HepG2 (cell line): ENCODE measurements around the gene SEC61A1. TPM values are rescaled to one million over a fixed set of nuclear protein-coding genes. Genes with fewer than 3 reads are reported as not detected.

Source experiments
- ATAC-seq: fragments of 200-7000 bp; cut with Tn5 transposase; 3 replicates; pipeline ENCODE4 v1.9.1; 2020; ENCODE audit warnings: mild to moderate bottlenecking, moderate library complexity
- BruUV-seq: library from RNA; stranded (reverse); fragments of 400-500 nt; replicated peaks from 2 replicates; lab custom pipeline; 2021; lab: Mats Ljungman, UMichigan
- CTCF ChIA-PET: fragments of 300-600 bp; formaldehyde crosslinking; extraction: SDS; loops from one replicate; lab custom pipeline; 2021; ENCODE audit warnings: low total read pairs, inconsistent platforms, low intra/inter-chr PET ratio; lab: Yijun Ruan, JAX
- POLR2A ChIA-PET: fragments of 350-600 bp; sonication (Branson Sonifier 250); formaldehyde crosslinking; loops from one replicate; lab custom pipeline; 2020; ENCODE audit warnings: antibody characterized with exemption, inconsistent platforms; lab: Yijun Ruan, JAX
- DNase-seq: peaks from one replicate; pipeline ENCODE4 v3.0.0-alpha.2; 2015; ENCODE audit warnings: low spot score
- FAIRE-seq: peaks from 3 replicates; lab custom pipeline; 2011; peaks lifted over from hg19 to GRCh38; lab: Jason Lieb, UNC
- H2AFZ ChIP-seq: one replicate; pipeline ENCODE4 v1.6.1; 2011; ENCODE audit warnings: low read length, inconsistent platforms
- H3K27ac ChIP-seq: fragments of 300-600 bp; 3 replicates; pipeline ENCODE4 v1.8.0; 2011; ENCODE audit warnings: mixed run types, mild to moderate bottlenecking, mixed read lengths, low read length, inconsistent platforms; ENCODE audit not compliant: insufficient read depth; ENCODE audit errors: extremely low read length
- H3K27me3 ChIP-seq, 2 experiments: fragments of 200-600 bp in 1 of 2; 2 replicates in 1 of 2; 3 replicates in 1 of 2; pipeline versions ENCODE4 v1.6.0 to v1.8.0; 2011; ENCODE audit warnings: low read length in 2 of 2, mild to moderate bottlenecking in 2 of 2, moderate library complexity in 2 of 2, inconsistent platforms in 1 of 2; ENCODE audit not compliant: insufficient read depth in 2 of 2, control insufficient read depth in 1 of 2
- H3K36me3 ChIP-seq, 2 experiments: fragments of 200-600 bp in 1 of 2; replicated peaks in 1 of 2; 2 replicates in 1 of 2; 3 replicates in 1 of 2; pipeline versions ENCODE4 v1.5.1 to v1.8.0; 2011; ENCODE audit warnings: low read length in 2 of 2, inconsistent platforms in 1 of 2; ENCODE audit not compliant: insufficient read depth in 2 of 2, control insufficient read depth in 1 of 2
- H3K4me1 ChIP-seq: 2 replicates; pipeline ENCODE4 v1.5.1; 2012; ENCODE audit warnings: low read length, inconsistent platforms; ENCODE audit not compliant: insufficient read depth
- H3K4me2 ChIP-seq: 2 replicates; pipeline ENCODE4 v1.6.0; 2011; ENCODE audit warnings: low read depth, low read length, inconsistent platforms
- H3K4me3 ChIP-seq, 3 experiments: fragments of 200-600 bp in 1 of 3; sonication (generic), shearing (Covaris generic) in 1 of 3; replicated peaks in 1 of 3; 2 replicates each; pipeline ENCODE4 v1.5.1; 2011 to 2016; ENCODE audit warnings: low read length in 3 of 3, inconsistent platforms in 2 of 3, low read depth in 2 of 3, mild to moderate bottlenecking in 2 of 3, control low read depth in 1 of 3, mixed read lengths in 1 of 3; ENCODE audit not compliant: insufficient read depth in 1 of 3
- H3K79me2 ChIP-seq: one replicate; pipeline ENCODE4 v1.6.1; 2011; ENCODE audit warnings: low read length, inconsistent platforms; ENCODE audit not compliant: insufficient read depth
- H3K9ac ChIP-seq: 2 replicates; pipeline ENCODE4 v1.6.0; 2011; ENCODE audit warnings: mild to moderate bottlenecking, low read depth, low read length, inconsistent platforms; ENCODE audit not compliant: insufficient read depth
- H3K9me3 ChIP-seq: 2 replicates; pipeline ENCODE4 v1.5.1; 2012; ENCODE audit warnings: mild to moderate bottlenecking, low read length
- H4K20me1 ChIP-seq: 2 replicates; pipeline ENCODE4 v1.6.0; 2011; ENCODE audit warnings: inconsistent platforms, mild to moderate bottlenecking, low read length, moderate library complexity; ENCODE audit not compliant: insufficient read depth
- MAFF ChIP-seq: IDR thresholded peaks from 2 replicates; pipeline ENCODE4 v1.6.1; 2011; ENCODE audit warnings: low read depth, low read length, improper control_type of control experiment
- MAFG ChIP-seq: sonication (generic); formaldehyde crosslinking; IDR thresholded peaks from 2 replicates; pipeline ENCODE4 v1.5.1; 2020; ENCODE audit warnings: mild to moderate bottlenecking, missing genetic modification reagents
- MAFK ChIP-seq, 2 experiments: IDR thresholded peaks in 1 of 2; conservative IDR thresholded peaks in 1 of 2; 2 replicates each; pipeline ENCODE4 v1.6.1; 2011; ENCODE audit warnings: improper control_type of control experiment in 2 of 2, low read length in 2 of 2
- MEIS1 ChIP-seq: sonication (generic); formaldehyde crosslinking; IDR thresholded peaks from 2 replicates; pipeline ENCODE4 v1.9.0; 2021; ENCODE audit warnings: mild to moderate bottlenecking, missing genetic modification reagents, moderate library complexity, borderline replicate concordance
- PAX8 ChIP-seq: sonication (generic); formaldehyde crosslinking; IDR thresholded peaks from 2 replicates; pipeline ENCODE4 v1.8.0; 2022; ENCODE audit warnings: mild to moderate bottlenecking, missing genetic modification reagents, borderline replicate concordance
- POLR2A ChIP-seq, 2 experiments: IDR thresholded peaks; 2 replicates each; pipeline ENCODE4 v1.6.1; 2011; ENCODE audit warnings: low read depth in 2 of 2, low read length in 2 of 2, mild to moderate bottlenecking in 1 of 2, moderate library complexity in 1 of 2; ENCODE audit not compliant: insufficient read depth in 1 of 2
- REL ChIP-seq: sonication (generic); formaldehyde crosslinking; conservative IDR thresholded peaks from 2 replicates; pipeline ENCODE4 v1.8.0; 2022; ENCODE audit warnings: mild to moderate bottlenecking, missing genetic modification reagents, moderate library complexity
- TARDBP ChIP-seq: sonication (generic); formaldehyde crosslinking; IDR thresholded peaks from 2 replicates; pipeline ENCODE4 v1.8.0; 2022; ENCODE audit warnings: mild to moderate bottlenecking, missing genetic modification reagents
- WGBS: methylation state at CpG from one replicate; pipeline ENCODE4 v1.1.6; 2017; ENCODE audit warnings: low lambda C conversion rate; 5-methylcytosine and 5-hydroxymethylcytosine counted together
- in situ Hi-C: cut with HindIII; loops from 2 replicates; pipeline ENCODE4 v1.10.0; 2017; ENCODE audit warnings: low pct_unique_long_range_greater_than_20kb; ENCODE audit not compliant: extremely low pct_ligation_motif_present
- intact Hi-C: fragments of 100-400 bp; cut with micrococcal nuclease; formaldehyde crosslinking; loops from one replicate; pipeline ENCODE4 v1.10.0; 2022; ENCODE audit not compliant: unreplicated experiment
- polyA plus RNA-seq, 8 experiments: library from polyadenylated mRNA; depleted of rRNA in 3 of 8; stranded (reverse) in 7 of 8; unstranded in 1 of 8; fragments of >200 nt; fragmentation: Illumina TruSeq in 4 of 8; extraction: Trizol in 4 of 8; gene quantifications; 2 replicates each; pipeline versions ENCODE4 v1.2.1 to v1.2.3, GENCODE V29; 2011 to 2016; ENCODE audit warnings: low read depth in 4 of 8, missing spikeins in 1 of 8, mixed read lengths in 1 of 8; ENCODE audit not compliant: insufficient read depth in 1 of 8
- total RNA-seq, 5 experiments: library from RNA; depleted of rRNA; stranded (reverse); fragments of >200 nt; fragmentation: Illumina TruSeq; extraction: Trizol; gene quantifications; 2 replicates each; pipeline ENCODE4 v1.2.3, GENCODE V29; 2016; ENCODE audit warnings: low read depth in 1 of 5
- TF ChIP-seq, protein P1 (sequence below): sonication (generic); formaldehyde crosslinking; IDR thresholded peaks from 2 replicates; pipeline ENCODE4 v1.4.0; 2020; ENCODE audit warnings: missing genetic modification reagents, mild to moderate bottlenecking, borderline replicate concordance

The SEC61A1 gene
- total and polyA plus RNA-seq, 2 of the 13 experiments (the other 11 are each of a cell fraction or from before 2014, with no cell fraction given), result 170 to 203 TPM

GRCh38 chr3:128054367-128054766, 2.1 kb downstream of the SEC61A1 start:
- peak overlapping the region; percentile 94 to 100 (median 98); a peak in 5 of 6 replicates for H3K4me3 ChIP-seq
- H3K9ac ChIP-seq, result peak overlapping the region; percentile 99
- intact Hi-C loops, result no loop called here
- peaks cover 11 to 42% of the 10 kb centered on the region in 2 experiments for H3K36me3 ChIP-seq
- peaks cover 57% of the 10 kb centered on the region for H3K79me2 ChIP-seq
- peak overlapping the region; percentile 88 for H3K4me2 ChIP-seq
- CTCF ChIA-PET, result no interaction called here
- BruUV-seq, result no TSS peak
- FAIRE-seq (peak; percentile 36), DNase-seq (no peak), ATAC-seq (0 out of 3 replicates have a peak, but pooled peaks have one; percentile 10)
- no peak overlapping the region for H3K27ac ChIP-seq
- POLR2A ChIA-PET, result no interaction called here
- H3K9me3 ChIP-seq, result no peaks in the 10 kb centered on the region
- H4K20me1 ChIP-seq, result peaks cover 24% of the 10 kb centered on the region
- peaks cover 0 to 5% of the 10 kb centered on the region in 2 experiments; a peak in 1 of 5 replicates for H3K27me3 ChIP-seq
- 84% methylated on average over 2 of the region's 3 CpGs for WGBS
- in situ Hi-C loops, result no loop called here
- peaks cover 37% of the 10 kb centered on the region for H3K4me1 ChIP-seq
- TF ChIP-seq MAFG (no peak), REL (CRISPR knock-in tag) (no peak), MAFK (conservative IDR thresholded peaks at IDR 0.05 in 1 of 2, IDR thresholded peaks at IDR 0.05 in 1 of 2; ENCODE audit: low read length in 2 of 2) (peak; percentile 86 to 90), POLR2A (IDR thresholded peaks at IDR 0.05; ENCODE audit: insufficient read depth in 1 of 2, low read depth in 2 of 2, low read length in 2 of 2) (peak in 1 of 2 experiments; percentile 35; a peak in 1 of 4 replicates), TARDBP (CRISPR knock-in tag) (no peak), MAFF (peak; percentile 88), PAX8 (CRISPR knock-in tag) (no peak), MEIS1 (CRISPR knock-in tag) (no peak)
- TF ChIP-seq, protein P1, sequence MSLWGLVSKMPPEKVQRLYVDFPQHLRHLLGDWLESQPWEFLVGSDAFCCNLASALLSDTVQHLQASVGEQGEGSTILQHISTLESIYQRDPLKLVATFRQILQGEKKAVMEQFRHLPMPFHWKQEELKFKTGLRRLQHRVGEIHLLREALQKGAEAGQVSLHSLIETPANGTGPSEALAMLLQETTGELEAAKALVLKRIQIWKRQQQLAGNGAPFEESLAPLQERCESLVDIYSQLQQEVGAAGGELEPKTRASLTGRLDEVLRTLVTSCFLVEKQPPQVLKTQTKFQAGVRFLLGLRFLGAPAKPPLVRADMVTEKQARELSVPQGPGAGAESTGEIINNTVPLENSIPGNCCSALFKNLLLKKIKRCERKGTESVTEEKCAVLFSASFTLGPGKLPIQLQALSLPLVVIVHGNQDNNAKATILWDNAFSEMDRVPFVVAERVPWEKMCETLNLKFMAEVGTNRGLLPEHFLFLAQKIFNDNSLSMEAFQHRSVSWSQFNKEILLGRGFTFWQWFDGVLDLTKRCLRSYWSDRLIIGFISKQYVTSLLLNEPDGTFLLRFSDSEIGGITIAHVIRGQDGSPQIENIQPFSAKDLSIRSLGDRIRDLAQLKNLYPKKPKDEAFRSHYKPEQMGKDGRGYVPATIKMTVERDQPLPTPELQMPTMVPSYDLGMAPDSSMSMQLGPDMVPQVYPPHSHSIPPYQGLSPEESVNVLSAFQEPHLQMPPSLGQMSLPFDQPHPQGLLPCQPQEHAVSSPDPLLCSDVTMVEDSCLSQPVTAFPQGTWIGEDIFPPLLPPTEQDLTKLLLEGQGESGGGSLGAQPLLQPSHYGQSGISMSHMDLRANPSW, result no peak
- no peak overlapping the region for H2AFZ ChIP-seq
